ENCODE data around the gene MRM3. TPM values are rescaled to one million over a fixed set of nuclear protein-coding genes. Genes with fewer than 3 reads are reported as not detected.

Gene MRM3
- total and polyA plus RNA-seq, 2 donors (not counting 3 experiments of a cell fraction or from before 2014, with no cell fraction given): 17.1 to 19.2 TPM

DNA sequence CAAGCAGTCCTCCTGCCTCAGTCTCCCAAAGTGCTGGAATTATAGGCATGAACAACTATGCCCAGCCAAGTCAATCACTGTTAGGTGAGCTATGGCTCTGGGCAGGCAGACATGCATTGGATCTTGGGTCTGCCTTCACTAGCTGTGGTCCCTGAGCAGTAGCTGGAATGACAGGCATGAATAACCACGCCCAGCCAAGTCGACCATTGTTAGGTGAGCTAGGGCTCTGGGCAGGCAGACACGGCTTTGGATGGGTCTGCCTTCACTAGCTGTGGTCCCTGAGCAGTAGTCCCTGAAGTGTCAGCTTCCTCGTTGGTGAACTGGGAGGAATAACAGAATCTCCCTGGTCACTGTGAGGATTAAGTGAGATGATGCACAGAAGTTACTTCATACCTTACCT is 6.4 kb downstream of the MRM3 start:
- CTCF ChIA-PET: interaction anchor here (0.8 to 1.8 kb wide), 2 partner anchors 192 to 208 kb away, joined by 3 to 6 read pairs; partner anchors contain the start of gene TIMM22
- TF ChIP-seq, protein P1, sequence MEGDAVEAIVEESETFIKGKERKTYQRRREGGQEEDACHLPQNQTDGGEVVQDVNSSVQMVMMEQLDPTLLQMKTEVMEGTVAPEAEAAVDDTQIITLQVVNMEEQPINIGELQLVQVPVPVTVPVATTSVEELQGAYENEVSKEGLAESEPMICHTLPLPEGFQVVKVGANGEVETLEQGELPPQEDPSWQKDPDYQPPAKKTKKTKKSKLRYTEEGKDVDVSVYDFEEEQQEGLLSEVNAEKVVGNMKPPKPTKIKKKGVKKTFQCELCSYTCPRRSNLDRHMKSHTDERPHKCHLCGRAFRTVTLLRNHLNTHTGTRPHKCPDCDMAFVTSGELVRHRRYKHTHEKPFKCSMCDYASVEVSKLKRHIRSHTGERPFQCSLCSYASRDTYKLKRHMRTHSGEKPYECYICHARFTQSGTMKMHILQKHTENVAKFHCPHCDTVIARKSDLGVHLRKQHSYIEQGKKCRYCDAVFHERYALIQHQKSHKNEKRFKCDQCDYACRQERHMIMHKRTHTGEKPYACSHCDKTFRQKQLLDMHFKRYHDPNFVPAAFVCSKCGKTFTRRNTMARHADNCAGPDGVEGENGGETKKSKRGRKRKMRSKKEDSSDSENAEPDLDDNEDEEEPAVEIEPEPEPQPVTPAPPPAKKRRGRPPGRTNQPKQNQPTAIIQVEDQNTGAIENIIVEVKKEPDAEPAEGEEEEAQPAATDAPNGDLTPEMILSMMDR (IDR thresholded peaks at IDR 0.05; ENCODE audit: extremely low read depth in 1 of 2, insufficient read depth in 1 of 2, low read depth in 1 of 2, low read length in 2 of 2): no peak
- TF ChIP-seq, protein P2, sequence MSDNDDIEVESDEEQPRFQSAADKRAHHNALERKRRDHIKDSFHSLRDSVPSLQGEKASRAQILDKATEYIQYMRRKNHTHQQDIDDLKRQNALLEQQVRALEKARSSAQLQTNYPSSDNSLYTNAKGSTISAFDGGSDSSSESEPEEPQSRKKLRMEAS (IDR thresholded peaks at IDR 0.05; ENCODE audit: insufficient read depth, insufficient read length): no peak
- TF ChIP-seq POLR2AphosphoS5 (IDR thresholded peaks at IDR 0.05; ENCODE audit: insufficient read depth, low read depth, low read length) (no peak), JUN (IDR thresholded peaks at IDR 0.05; ENCODE audit: borderline replicate concordance, insufficient read depth, insufficient read length, low read depth) (no peak), MYC (IDR thresholded peaks at IDR 0.05; ENCODE audit: low read depth, low read length) (no peak), EZH2 (IDR thresholded peaks at IDR 0.05; ENCODE audit: borderline replicate concordance, low read depth, low read length, severe bottlenecking) (no peak), GATA2 (IDR thresholded peaks at IDR 0.05; ENCODE audit: insufficient read depth, insufficient read length, low read depth, low read length) (no peak), FOS (IDR thresholded peaks at IDR 0.05; ENCODE audit: borderline replicate concordance, insufficient read depth, low read length) (no peak), POLR2A (IDR thresholded peaks at IDR 0.05; ENCODE audit: low read depth, low read length) (no peak)
- dilution Hi-C loops (cut with MboI; ENCODE audit: extremely low pct_ligation_motif_present, low sequenced_read_pairs): loop anchor here (25.0 kb wide), 1 partner anchor 199 kb away; the partner anchor contains the start of genes NXN and TIMM22

More for the DNA sequence above, 6.4 kb downstream of the MRM3 start:
- peaks cover 15% of the 10 kb centered on the region in 2 experiments for H3K36me3 ChIP-seq (ENCODE audit: control insufficient read depth in 2 of 2, extremely low read depth in 1 of 2, insufficient read depth in 2 of 2, low read length in 2 of 2)
- no peak overlapping the region for H3K27ac ChIP-seq (ENCODE audit: insufficient read depth, low read depth, low read length)
- no TSS peak for BruUV-seq (replicated peaks)
- FAIRE-seq (no peak), DNase-seq (ENCODE audit: low read depth, low spot score) (no peak)
- no peak overlapping the region for H2AFZ ChIP-seq (ENCODE audit: low read depth, low read length)
- POLR2A ChIA-PET: interaction anchor here (0.6 to 0.7 kb wide), 2 partner anchors 114 to 121 kb away, joined by 5 to 7 read pairs; no protein-coding TSS in a partner anchor
- H3K4me1 ChIP-seq (ENCODE audit: control insufficient read depth, extremely low read depth, insufficient read depth, low read length): peaks cover 5% of the 10 kb centered on the region
- peaks cover 15% of the 10 kb centered on the region for H3K79me2 ChIP-seq (ENCODE audit: control insufficient read depth, insufficient read depth, low read length)
- H3K9me3 ChIP-seq (replicated peaks; ENCODE audit: control insufficient read depth, insufficient read depth, low read length): no peaks in the 10 kb centered on the region
- H3K4me2 ChIP-seq (ENCODE audit: insufficient read depth, low read length): no peak overlapping the region
- H4K20me1 ChIP-seq (replicated peaks; ENCODE audit: control insufficient read depth, extremely low read depth, insufficient read depth, low read length): no peaks in the 10 kb centered on the region
- H3K27me3 ChIP-seq (ENCODE audit: control insufficient read depth in 2 of 2, insufficient read depth in 2 of 2, low read length in 2 of 2): no peaks in the 10 kb centered on the region
- H3K4me3 ChIP-seq (replicated peaks in 1 of 3; ENCODE audit: insufficient read depth in 1 of 3, low read depth in 1 of 3, low read length in 3 of 3): no peak overlapping the region
- no peaks in the 10 kb centered on the region for H3K9me1 ChIP-seq (replicated peaks; ENCODE audit: control insufficient read depth, extremely low read depth, insufficient read depth, low read length)
- H3K9ac ChIP-seq (replicated peaks; ENCODE audit: extremely low read depth, insufficient read depth, low read length): no peak overlapping the region
- intact Hi-C loops (cut with micrococcal nuclease): no loop called here
